ENCODE data around the gene SLC44A4.

GRCh38 chr6:31874084-31874670, 4.6 kb downstream of the SLC44A4 start:
- TF ChIP-seq, protein P1, sequence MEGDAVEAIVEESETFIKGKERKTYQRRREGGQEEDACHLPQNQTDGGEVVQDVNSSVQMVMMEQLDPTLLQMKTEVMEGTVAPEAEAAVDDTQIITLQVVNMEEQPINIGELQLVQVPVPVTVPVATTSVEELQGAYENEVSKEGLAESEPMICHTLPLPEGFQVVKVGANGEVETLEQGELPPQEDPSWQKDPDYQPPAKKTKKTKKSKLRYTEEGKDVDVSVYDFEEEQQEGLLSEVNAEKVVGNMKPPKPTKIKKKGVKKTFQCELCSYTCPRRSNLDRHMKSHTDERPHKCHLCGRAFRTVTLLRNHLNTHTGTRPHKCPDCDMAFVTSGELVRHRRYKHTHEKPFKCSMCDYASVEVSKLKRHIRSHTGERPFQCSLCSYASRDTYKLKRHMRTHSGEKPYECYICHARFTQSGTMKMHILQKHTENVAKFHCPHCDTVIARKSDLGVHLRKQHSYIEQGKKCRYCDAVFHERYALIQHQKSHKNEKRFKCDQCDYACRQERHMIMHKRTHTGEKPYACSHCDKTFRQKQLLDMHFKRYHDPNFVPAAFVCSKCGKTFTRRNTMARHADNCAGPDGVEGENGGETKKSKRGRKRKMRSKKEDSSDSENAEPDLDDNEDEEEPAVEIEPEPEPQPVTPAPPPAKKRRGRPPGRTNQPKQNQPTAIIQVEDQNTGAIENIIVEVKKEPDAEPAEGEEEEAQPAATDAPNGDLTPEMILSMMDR (conservative IDR thresholded peaks at IDR 0.05) = no peak
- no peak for TF ChIP-seq ZFX (IDR thresholded peaks at IDR 0.05)
